Gastroesophageal sphincter (tissue), 4 donors: Measurements from ENCODE around the gene ACTA1. TPM values are rescaled to one million over a fixed set of nuclear protein-coding genes. Genes with fewer than 3 reads are reported as not detected.

Experiments used
- ATAC-seq: fragments of 150-250 bp; one replicate; pipeline ENCODE4 v1.9.1; 2016; ENCODE audit warnings: mild to moderate bottlenecking, moderate library complexity
- H3K27ac ChIP-seq, 4 donors: fragments of 200-600 bp; sonication (generic) in 3 of 4; 1 replicate in 3 of 4; 2 replicates in 1 of 4; pipeline ENCODE4 v1.5.1; 2016 to 2019
- H3K27me3 ChIP-seq: fragments of 200-600 bp; sonication (generic); one replicate; pipeline ENCODE4 v1.5.1; 2019
- H3K36me3 ChIP-seq, 2 donors: fragments of 200-600 bp; sonication (generic); one replicate each; pipeline ENCODE4 v1.5.1; 2019; ENCODE audit warnings: control low read depth in 1 of 2
- H3K4me1 ChIP-seq, 3 donors: fragments of 200-600 bp; sonication (generic); 1 replicate in 2 of 3; 2 replicates in 1 of 3; pipeline ENCODE4 v1.5.1; 2016 to 2019; ENCODE audit warnings: control low read depth in 2 of 3
- H3K4me3 ChIP-seq, 2 donors: fragments of 200-600 bp; sonication (generic); one replicate each; pipeline ENCODE4 v1.5.1; 2019; ENCODE audit warnings: mild to moderate bottlenecking in 1 of 2, moderate library complexity in 1 of 2
- H3K9me3 ChIP-seq, 3 donors: fragments of 200-600 bp; sonication (generic); one replicate each; pipeline ENCODE4 v1.5.1; 2017 to 2019; ENCODE audit warnings: control low read depth in 2 of 3
- EP300 ChIP-seq: sonication (generic); formaldehyde crosslinking; IDR thresholded peaks from one replicate; pipeline ENCODE4 v1.6.1; 2017; ENCODE audit warnings: antibody characterized with exemption, mild to moderate bottlenecking
- POLR2A ChIP-seq, 2 donors: fragments of 450-650 bp; IDR thresholded peaks; one replicate each; pipeline ENCODE4 v1.6.1; 2017; ENCODE audit warnings: antibody characterized with exemption in 2 of 2, mild to moderate bottlenecking in 2 of 2, moderate library complexity in 1 of 2
- POLR2AphosphoS5 ChIP-seq: sonication (generic); formaldehyde crosslinking; IDR thresholded peaks from one replicate; pipeline ENCODE4 v1.6.1; 2017; ENCODE audit warnings: antibody characterized with exemption
- WGBS, 2 donors: methylation state at CpG; one replicate each; pipeline ENCODE4 v1.1.5; 2018; ENCODE audit warnings: low coverage in 1 of 2; 5-methylcytosine and 5-hydroxymethylcytosine counted together
- total RNA-seq, 4 donors: library from RNA; depleted of rRNA; stranded (reverse); fragments of >200 nt; gene quantifications; one replicate each; pipeline ENCODE4 v1.1.0, GENCODE V29; 2016
- TF ChIP-seq, protein P1 (sequence below), 4 experiments: fragments of 200-600 bp in 2 of 4; fragments of 450-650 bp in 2 of 4; sonication (generic) in 1 of 4; IDR thresholded peaks; one replicate each; pipeline ENCODE4 v1.5.1; 2017 to 2019; ENCODE audit warnings: antibody characterized with exemption in 4 of 4, mild to moderate bottlenecking in 2 of 4, moderate library complexity in 2 of 4

Gene ACTA1
- total RNA-seq, 4 donors from 2014 or later, result 0.27 to 0.42 TPM; not detected in 2

GRCh38 chr1:229440851-229441537 lies 7.1 kb upstream of the ACTA1 start:
- Histone ChIP-seq H3K36me3 (peaks cover 0 to 66% of the 10 kb centered on the region in 2 donors), H3K27ac (no peak overlapping the region)

GRCh38 chr1:229438021-229438420 lies 4.1 kb upstream of the ACTA1 start:
- Histone ChIP-seq H3K27me3 (peaks cover 32% of the 10 kb centered on the region), H3K36me3 (peaks cover 0 to 37% of the 10 kb centered on the region in 2 donors), H3K4me1 (peaks cover 0 to 20% (median 0%) of the 10 kb centered on the region in 3 donors), H3K9me3 (no peaks in the 10 kb centered on the region), H3K27ac (no peak overlapping the region), H3K4me3 (no peak overlapping the region)
- TF ChIP-seq POLR2A (IDR thresholded peaks at IDR 0.05) (no peak), EP300 (no peak)
- 96 to 100% methylated on average over 3 of the region's 3 CpGs for WGBS, 2 donors
- no peak for ATAC-seq

More at GRCh38 chr1:229440851-229441537, 7.1 kb upstream of the ACTA1 start:
- peaks cover 5% of the 10 kb centered on the region for H3K27me3 ChIP-seq
- ATAC-seq, result no peak
- TF ChIP-seq, protein P1, sequence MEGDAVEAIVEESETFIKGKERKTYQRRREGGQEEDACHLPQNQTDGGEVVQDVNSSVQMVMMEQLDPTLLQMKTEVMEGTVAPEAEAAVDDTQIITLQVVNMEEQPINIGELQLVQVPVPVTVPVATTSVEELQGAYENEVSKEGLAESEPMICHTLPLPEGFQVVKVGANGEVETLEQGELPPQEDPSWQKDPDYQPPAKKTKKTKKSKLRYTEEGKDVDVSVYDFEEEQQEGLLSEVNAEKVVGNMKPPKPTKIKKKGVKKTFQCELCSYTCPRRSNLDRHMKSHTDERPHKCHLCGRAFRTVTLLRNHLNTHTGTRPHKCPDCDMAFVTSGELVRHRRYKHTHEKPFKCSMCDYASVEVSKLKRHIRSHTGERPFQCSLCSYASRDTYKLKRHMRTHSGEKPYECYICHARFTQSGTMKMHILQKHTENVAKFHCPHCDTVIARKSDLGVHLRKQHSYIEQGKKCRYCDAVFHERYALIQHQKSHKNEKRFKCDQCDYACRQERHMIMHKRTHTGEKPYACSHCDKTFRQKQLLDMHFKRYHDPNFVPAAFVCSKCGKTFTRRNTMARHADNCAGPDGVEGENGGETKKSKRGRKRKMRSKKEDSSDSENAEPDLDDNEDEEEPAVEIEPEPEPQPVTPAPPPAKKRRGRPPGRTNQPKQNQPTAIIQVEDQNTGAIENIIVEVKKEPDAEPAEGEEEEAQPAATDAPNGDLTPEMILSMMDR (IDR thresholded peaks at IDR 0.05), result no peak
- TF ChIP-seq EP300 (no peak), POLR2A (IDR thresholded peaks at IDR 0.05) (no peak), POLR2AphosphoS5 (no peak)
- no peak overlapping the region for H3K4me3 ChIP-seq
- H3K4me1 ChIP-seq, result no peaks in the 10 kb centered on the region
- no peaks in the 10 kb centered on the region for H3K9me3 ChIP-seq
- 42 to 69% methylated on average over 1 to 3 of the region's 5 CpGs for WGBS, 2 donors

DNA sequence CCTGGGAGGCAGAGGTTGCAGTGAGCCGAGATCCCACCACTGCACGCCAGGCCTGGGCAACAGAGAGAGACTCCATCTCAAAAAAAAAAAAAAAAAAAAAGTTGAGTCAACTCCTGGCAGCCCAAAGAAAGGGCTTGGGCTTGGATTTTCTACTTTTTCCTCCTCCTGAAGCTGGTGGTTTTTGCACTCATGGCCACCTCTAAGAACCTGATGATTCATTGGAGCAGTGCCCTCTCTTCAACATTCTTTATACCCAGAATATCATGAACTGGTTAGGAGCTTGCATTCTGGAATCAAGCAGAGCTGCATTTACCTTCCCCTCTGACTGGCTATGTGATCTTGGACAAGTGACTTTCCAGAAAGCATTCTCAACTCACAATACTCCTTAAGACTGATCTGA lies 3.5 kb upstream of the ACTA1 start:
- Histone ChIP-seq H3K27me3 (peaks cover 38% of the 10 kb centered on the region), H3K36me3 (peaks cover 0 to 31% of the 10 kb centered on the region in 2 donors), H3K4me1 (peaks cover 0 to 26% (median 3%) of the 10 kb centered on the region in 3 donors), H3K9me3 (no peaks in the 10 kb centered on the region), H3K27ac (no peak overlapping the region), H3K4me3 (no peak overlapping the region)
- no peak for ATAC-seq
- TF ChIP-seq, protein P1 (IDR thresholded peaks at IDR 0.05), result no peak
- 60% methylated on average over 1 of the region's 2 CpGs; no CpG with 5 or more reads in 1 of the 2 donors for WGBS, 2 donors

DNA sequence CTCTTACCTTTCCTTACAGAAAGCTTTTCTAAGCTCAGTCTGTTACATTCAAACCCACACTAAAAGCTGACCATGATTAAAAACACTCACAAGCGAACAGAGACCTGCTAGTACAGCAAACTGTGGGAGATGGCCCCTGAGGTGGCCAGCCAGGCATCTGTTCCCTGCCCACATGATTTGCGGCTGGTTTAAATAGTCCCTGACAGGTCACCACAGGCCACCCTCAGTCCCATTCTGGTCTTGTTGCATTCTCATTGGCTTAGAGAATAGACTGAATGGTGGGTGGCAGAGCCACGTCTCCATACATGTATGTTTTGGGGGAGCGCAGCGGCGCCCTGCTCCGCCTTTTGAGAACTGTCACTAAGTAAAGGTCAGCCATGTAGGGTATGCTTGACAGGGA lies 2.3 kb upstream of the ACTA1 start:
- Histone ChIP-seq H3K4me3 (no peak overlapping the region), H3K9me3 (no peaks in the 10 kb centered on the region), H3K27me3 (peaks cover 50% of the 10 kb centered on the region), H3K4me1 (peaks cover 0 to 38% (median 16%) of the 10 kb centered on the region in 3 donors), H3K27ac (no peak overlapping the region), H3K36me3 (peaks cover 0 to 25% of the 10 kb centered on the region in 2 donors)
- no peak for ATAC-seq
- 58 to 74% methylated on average over 2 to 6 of the region's 7 CpGs for WGBS, 2 donors
- TF ChIP-seq POLR2AphosphoS5 (no peak), EP300 (no peak), POLR2A (IDR thresholded peaks at IDR 0.05) (no peak)
- TF ChIP-seq, protein P1 (IDR thresholded peaks at IDR 0.05), result no peak

DNA sequence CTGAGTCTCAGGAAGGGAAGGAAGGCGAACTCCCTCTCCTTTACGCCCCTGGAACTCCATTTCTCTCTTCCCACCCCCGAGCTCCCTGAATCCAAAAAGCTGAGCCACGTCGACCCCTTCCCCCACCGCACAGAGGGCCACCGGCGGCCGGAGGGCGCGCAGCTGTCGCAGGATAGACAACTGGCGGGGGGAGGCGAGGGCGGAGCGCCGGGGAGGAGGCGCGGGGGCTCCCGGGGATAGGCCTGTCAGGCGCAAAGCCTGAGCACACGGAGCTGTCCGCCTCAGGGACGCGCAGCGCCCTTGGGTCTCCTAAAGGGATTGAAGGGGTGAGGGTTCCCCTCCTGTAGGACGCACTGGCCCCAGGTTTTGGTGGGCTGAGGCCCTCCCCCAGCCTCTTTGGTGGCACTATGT lies 752 bp upstream of the ACTA1 start:
- Histone ChIP-seq H3K9me3 (no peaks in the 10 kb centered on the region), H3K27me3 (peaks cover 66% of the 10 kb centered on the region)
- 0% methylated on average over 2 of the region's 27 CpGs; no CpG with 5 or more reads in 1 of the 2 donors for WGBS, 2 donors

More for the DNA sequence above, 752 bp upstream of the ACTA1 start:
- TF ChIP-seq EP300 (no peak), POLR2A (IDR thresholded peaks at IDR 0.05) (no peak), POLR2AphosphoS5 (no peak)
- TF ChIP-seq, protein P1 (IDR thresholded peaks at IDR 0.05), result no peak
- Histone ChIP-seq H3K36me3 (peaks cover 0 to 10% of the 10 kb centered on the region in 2 donors), H3K27ac (no peak overlapping the region), H3K4me3 (no peak overlapping the region), H3K4me1 (peaks cover 0 to 46% (median 21%) of the 10 kb centered on the region in 3 donors)
- no peak for ATAC-seq
